ENCODE results near the gene NECAB3.

NECAB3 gene

DNA sequence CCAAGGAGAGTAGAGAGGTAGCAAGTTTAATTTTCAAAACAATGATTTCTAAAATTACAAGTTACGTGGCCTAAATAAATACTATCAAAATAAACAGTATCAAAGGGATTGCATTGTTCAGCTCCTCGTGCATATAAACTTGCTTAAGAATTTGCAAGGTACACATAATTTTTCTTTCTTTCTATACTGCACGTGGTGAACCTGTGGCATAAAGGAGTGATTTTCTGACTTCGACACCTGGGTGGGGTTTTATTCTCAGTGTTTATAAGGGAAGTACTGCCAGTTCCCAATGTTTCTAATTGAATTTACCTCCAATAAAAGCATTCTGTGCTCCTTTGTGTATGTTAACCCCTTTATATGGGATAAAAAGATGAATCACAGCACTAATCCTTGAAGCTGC is 62.2 kb downstream of the NECAB3 start:
- DNase-seq (ENCODE audit: low read depth) = no peak
- no peak for TF ChIP-seq CTCF (conservative IDR thresholded peaks at IDR 0.05; ENCODE audit: control insufficient read depth, insufficient read depth, low read depth, low read length)
- H3K4me3 ChIP-seq (ENCODE audit: control insufficient read depth, low read depth, low read length) = no peak overlapping the region

DNA sequence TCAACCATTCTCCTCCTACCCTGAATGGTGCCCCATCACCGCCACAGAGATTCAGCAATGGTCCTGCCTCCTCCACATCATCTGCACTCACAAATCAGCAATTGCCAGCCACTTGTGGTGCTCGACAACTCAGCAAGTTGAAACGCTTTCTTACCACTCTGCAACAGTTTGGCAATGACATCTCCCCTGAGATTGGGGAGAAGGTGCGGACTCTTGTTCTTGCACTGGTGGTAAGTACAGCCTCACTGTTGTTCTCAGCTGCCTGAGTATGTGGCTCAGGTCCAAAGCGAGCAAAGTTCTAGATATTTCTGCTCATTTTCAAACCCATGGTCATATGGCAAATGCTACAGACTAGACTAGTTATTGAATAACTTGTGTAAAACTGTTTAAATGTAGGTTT is 63.1 kb downstream of the NECAB3 start:
- no peak overlapping the region for H3K4me3 ChIP-seq (ENCODE audit: control insufficient read depth, low read depth, low read length)
- TF ChIP-seq CTCF (conservative IDR thresholded peaks at IDR 0.05; ENCODE audit: control insufficient read depth, insufficient read depth, low read depth, low read length) = no peak
- DNase-seq (ENCODE audit: low read depth) = no peak

DNA sequence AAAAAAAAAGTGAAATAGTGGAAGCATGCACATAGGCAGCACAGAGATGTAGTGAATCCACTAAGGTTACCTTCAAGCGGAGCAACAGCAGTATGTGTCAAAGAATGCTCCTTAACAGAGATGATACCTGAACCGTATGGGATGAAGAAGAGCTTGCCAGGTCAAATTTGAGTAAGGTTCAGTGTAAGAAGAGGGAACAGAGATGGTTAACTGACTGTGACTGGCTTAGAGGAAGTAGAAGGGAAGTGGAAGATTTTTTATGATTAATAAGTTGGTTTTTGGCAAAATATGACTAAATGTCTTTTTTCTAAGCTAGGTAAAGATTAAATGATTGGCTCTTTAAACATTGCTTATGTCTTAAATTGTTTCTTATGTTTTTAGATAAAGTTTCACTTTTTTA is 64.7 kb downstream of the NECAB3 start:
- DNase-seq (ENCODE audit: low read depth) = no peak
- no peak overlapping the region for H3K4me3 ChIP-seq (ENCODE audit: control insufficient read depth, low read depth, low read length)
- no peak for TF ChIP-seq CTCF (conservative IDR thresholded peaks at IDR 0.05; ENCODE audit: control insufficient read depth, insufficient read depth, low read depth, low read length)

Measured in fibroblast of mammary gland (primary cell).